ENCODE measurements around the gene SHF. TPM values are rescaled to one million over a fixed set of nuclear protein-coding genes. Genes with fewer than 3 reads are reported as not detected.

SHF gene
- total and polyA plus RNA-seq, 3 experiments from 2014 or later = 1.5 to 29.5 (median 25.4) TPM

DNA sequence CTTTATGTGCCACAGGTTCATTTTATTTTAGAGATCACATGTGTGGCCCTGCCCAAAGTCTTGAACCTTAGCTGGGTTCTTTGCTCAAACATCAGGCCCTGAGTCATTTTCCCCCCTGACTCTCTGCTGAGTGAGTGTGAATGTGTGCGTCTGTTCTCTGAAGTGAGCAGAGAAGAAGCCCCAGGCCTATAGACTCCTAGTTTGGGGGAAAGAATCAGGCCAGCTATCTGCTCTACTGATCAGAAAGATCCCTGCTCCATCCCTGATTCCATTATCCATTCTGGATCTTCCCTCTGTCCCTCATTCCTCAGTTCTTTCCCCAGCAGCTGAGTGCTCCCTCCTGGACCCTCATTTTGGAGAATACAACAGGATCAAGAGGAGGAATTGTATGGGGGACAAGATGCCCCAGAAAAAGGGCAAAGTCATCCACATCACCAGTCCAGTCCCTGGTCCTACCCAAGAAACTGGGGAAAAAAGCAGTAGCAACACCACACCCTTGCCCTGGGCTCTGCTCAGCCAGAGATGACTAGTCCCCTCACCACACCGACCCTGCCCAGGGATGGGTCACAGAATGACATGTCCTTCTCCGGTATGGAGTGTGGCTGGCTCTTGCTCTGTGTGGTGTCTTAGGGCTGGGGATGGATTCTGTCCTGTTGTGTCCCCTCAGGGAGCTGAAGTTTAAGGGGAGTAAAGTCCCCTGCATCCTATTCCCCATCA is 54.8 kb downstream of the SHF start:
- Mint-ChIP-seq H3K27ac (no peak overlapping the region), H3K36me3 (no peaks in the 10 kb centered on the region), H3K4me1 (peaks cover 11 to 24% (median 15%) of the 10 kb centered on the region in 3 donors), H3K9me3 (no peaks in the 10 kb centered on the region), H3K4me3 (no peak overlapping the region), H3K27me3 (peaks cover 44 to 63% of the 10 kb centered on the region in 2 donors)
- Histone ChIP-seq H3K27me3 (ENCODE audit: insufficient read depth, low read length, poor library complexity, severe bottlenecking) (peaks cover 28% of the 10 kb centered on the region), H3K36me3 (ENCODE audit: insufficient read depth, low read length) (no peaks in the 10 kb centered on the region), H3K9me3 (ENCODE audit: low read length) (no peaks in the 10 kb centered on the region), H3K27ac (ENCODE audit: low read depth, low read length) (no peak overlapping the region), H3K4me3 (ENCODE audit: low read length) (no peak overlapping the region), H3K4me1 (ENCODE audit: insufficient read depth, low read length) (no peaks in the 10 kb centered on the region)
- DNase-seq = no peak
- ChIA-PET POLR2A (interaction anchor here (0.6 kb wide), 1 partner anchor 59 kb away, joined by 5 read pairs; no protein-coding TSS in a partner anchor), CTCF (interaction anchor here (0.9 to 1.5 kb wide), 2 partner anchors 15 kb away, joined by 3 to 4 read pairs; no protein-coding TSS in a partner anchor)

DNA sequence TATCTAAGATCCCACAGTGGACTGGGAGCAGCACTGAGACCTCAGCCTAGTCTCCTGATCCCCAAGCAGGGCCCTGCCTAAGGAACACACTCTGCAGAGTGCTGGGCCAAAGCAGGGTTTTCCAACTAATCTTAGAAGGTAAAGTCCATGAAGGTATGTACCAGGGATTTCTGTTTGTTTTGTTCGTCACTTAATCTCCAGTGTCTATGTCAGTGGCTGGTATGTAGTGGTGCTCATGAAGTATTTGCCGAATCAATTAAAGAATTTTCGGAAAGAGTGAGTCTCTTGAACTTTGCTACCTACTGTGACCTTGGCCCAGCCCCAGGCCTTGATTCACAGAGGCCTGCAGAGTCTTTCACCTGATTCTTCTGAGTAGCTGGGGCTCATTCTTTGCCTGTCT is 56.3 kb downstream of the SHF start:
- peaks cover 11 to 23% (median 12%) of the 10 kb centered on the region in 3 donors for H3K4me1 Mint-ChIP-seq

DNA sequence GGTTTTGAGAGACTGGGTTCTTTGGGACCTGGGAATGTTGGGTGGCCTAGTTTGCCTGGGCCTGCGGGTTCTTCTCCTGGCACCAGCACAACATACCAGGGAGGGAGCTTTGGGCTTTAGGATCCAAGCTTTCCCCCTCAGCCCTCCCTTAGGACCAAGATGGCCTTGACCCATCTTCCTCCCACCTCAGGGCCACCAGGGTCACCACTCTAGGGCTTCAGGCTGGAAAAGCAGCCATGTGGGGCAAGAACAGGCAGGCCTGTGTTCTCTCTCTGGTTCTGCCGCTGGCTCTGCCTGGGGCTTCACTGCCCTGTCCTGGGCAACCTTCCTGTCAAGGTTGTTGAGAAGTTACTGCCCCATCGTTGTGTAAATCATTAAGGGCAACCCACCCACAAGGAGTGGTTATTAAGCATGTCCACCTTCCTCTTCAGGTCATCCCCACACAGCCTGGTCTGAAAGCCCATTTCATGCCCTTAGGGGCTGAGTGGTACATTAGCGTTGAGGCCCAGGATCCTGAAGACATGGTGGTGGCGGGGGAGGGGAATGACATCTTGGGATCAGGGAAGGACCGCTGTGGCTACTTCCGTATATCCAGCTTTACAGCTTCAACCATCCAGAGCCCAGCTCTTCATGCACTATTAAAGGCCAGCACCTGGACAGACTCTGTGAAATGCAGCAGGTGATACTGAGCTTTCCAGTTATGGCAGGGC is 57.3 kb downstream of the SHF start:
- Histone ChIP-seq H3K4me3 (ENCODE audit: low read length) (no peak overlapping the region), H3K27ac (ENCODE audit: low read depth, low read length) (no peak overlapping the region), H3K4me1 (ENCODE audit: insufficient read depth, low read length) (no peaks in the 10 kb centered on the region), H3K9me3 (ENCODE audit: low read length) (no peaks in the 10 kb centered on the region), H3K36me3 (ENCODE audit: insufficient read depth, low read length) (no peaks in the 10 kb centered on the region), H3K27me3 (ENCODE audit: insufficient read depth, low read length, poor library complexity, severe bottlenecking) (peaks cover 37% of the 10 kb centered on the region)
- H3K4me3 Mint-ChIP-seq = peak overlapping the region in 5 of 7 donors; percentile 5 to 30 (median 13)
- peaks cover 7 to 17% (median 9%) of the 10 kb centered on the region in 3 donors for H3K4me1 Mint-ChIP-seq
- POLR2A ChIA-PET = no interaction called here
- peaks cover 41 to 71% of the 10 kb centered on the region in 2 donors for H3K27me3 Mint-ChIP-seq
- CTCF ChIA-PET = interaction anchor here (1.0 to 2.8 kb wide), 3 partner anchors 9 to 36 kb away, joined by 4 to 10 read pairs (median 4); no protein-coding TSS in a partner anchor
- no peaks in the 10 kb centered on the region for H3K36me3 Mint-ChIP-seq
- H3K27ac Mint-ChIP-seq = no peak overlapping the region
- no peak for DNase-seq
- H3K9me3 Mint-ChIP-seq = no peaks in the 10 kb centered on the region

More for the DNA sequence above, 56.3 kb downstream of the SHF start:
- no peaks in the 10 kb centered on the region for H3K9me3 Mint-ChIP-seq
- H3K27me3 ChIP-seq (ENCODE audit: insufficient read depth, low read length, poor library complexity, severe bottlenecking) = peaks cover 33% of the 10 kb centered on the region
- no peak for DNase-seq
- no peaks in the 10 kb centered on the region for H3K4me1 ChIP-seq (ENCODE audit: insufficient read depth, low read length)
- no peak overlapping the region for H3K27ac ChIP-seq (ENCODE audit: low read depth, low read length)
- CTCF ChIA-PET = interaction anchor here (0.9 to 2.8 kb wide), 3 partner anchors 13 to 70 kb away, joined by 3 to 10 read pairs (median 4); no protein-coding TSS in a partner anchor
- POLR2A ChIA-PET = no interaction called here
- H3K27me3 Mint-ChIP-seq = peaks cover 42 to 66% of the 10 kb centered on the region in 2 donors
- no peaks in the 10 kb centered on the region for H3K9me3 ChIP-seq (ENCODE audit: low read length)
- H3K4me3 ChIP-seq (ENCODE audit: low read length) = no peak overlapping the region
- no peaks in the 10 kb centered on the region for H3K36me3 Mint-ChIP-seq
- H3K36me3 ChIP-seq (ENCODE audit: insufficient read depth, low read length) = no peaks in the 10 kb centered on the region
- no peak overlapping the region for H3K27ac Mint-ChIP-seq
- H3K4me3 Mint-ChIP-seq = no peak overlapping the region

DNA sequence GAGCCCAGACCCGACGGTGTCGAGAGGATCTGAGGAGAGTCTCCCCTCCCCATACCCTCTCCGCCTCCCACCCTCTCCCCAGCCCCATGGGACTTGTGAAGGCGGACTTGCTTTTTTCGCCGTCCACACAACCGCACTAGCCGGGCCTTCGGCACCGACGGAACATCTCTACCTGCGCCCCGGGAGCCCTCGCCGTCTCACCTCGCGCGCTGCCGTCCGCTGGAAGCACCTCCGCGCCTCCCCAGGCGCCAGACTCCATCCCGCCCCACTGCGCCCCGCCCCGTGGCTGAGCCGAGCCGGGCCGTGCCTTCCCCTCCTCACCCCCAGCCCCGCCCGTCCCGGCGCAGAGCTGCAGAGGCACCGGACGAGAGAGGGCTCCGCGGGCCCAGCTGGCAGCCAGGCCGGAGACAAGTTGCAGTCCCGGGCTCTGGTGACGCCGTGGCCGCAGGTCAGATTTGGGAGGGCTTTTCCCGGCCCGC is 58.1 kb downstream of the SHF start, which contains the start of the genes DUOX1 and DUOXA1:
Gene DUOX1 (plus strand): TSS at position 344 of the 479 bp plus-strand sequence. CDS start 1,973 bp downstream, outside the sequence.
Gene DUOXA1 (minus strand): TSS at position 229 of the 479 bp plus-strand sequence. CDS start 6,865 bp downstream, outside the sequence.
- Histone ChIP-seq H3K9me3 (ENCODE audit: low read length) (no peaks in the 10 kb centered on the region), H3K4me1 (ENCODE audit: insufficient read depth, low read length) (no peaks in the 10 kb centered on the region), H3K27me3 (ENCODE audit: insufficient read depth, low read length, poor library complexity, severe bottlenecking) (peaks cover 33% of the 10 kb centered on the region), H3K27ac (ENCODE audit: low read depth, low read length) (no peak within 1 kb of the TSS), H3K4me3 (ENCODE audit: low read length) (no peak within 1 kb of the TSS), H3K36me3 (ENCODE audit: insufficient read depth, low read length) (no peaks in the 10 kb centered on the region)
- peak in 1 of 5 donors; percentile 4 for DNase-seq
- Mint-ChIP-seq H3K27ac (no peak within 1 kb of the TSS), H3K4me3 (peak within 1 kb of the TSS in 6 of 7 donors; percentile 8 to 65 (median 23)), H3K27me3 (peaks cover 44 to 75% of the 10 kb centered on the region in 2 donors), H3K9me3 (no peaks in the 10 kb centered on the region), H3K36me3 (no peaks in the 10 kb centered on the region), H3K4me1 (peaks cover 3 to 13% (median 6%) of the 10 kb centered on the region in 3 donors)
- POLR2A ChIA-PET = no interaction called here
- CTCF ChIA-PET = interaction anchor here (1.0 to 2.8 kb wide), 2 partner anchors 9 to 12 kb away, joined by 4 to 10 read pairs; no protein-coding TSS in a partner anchor

DNA sequence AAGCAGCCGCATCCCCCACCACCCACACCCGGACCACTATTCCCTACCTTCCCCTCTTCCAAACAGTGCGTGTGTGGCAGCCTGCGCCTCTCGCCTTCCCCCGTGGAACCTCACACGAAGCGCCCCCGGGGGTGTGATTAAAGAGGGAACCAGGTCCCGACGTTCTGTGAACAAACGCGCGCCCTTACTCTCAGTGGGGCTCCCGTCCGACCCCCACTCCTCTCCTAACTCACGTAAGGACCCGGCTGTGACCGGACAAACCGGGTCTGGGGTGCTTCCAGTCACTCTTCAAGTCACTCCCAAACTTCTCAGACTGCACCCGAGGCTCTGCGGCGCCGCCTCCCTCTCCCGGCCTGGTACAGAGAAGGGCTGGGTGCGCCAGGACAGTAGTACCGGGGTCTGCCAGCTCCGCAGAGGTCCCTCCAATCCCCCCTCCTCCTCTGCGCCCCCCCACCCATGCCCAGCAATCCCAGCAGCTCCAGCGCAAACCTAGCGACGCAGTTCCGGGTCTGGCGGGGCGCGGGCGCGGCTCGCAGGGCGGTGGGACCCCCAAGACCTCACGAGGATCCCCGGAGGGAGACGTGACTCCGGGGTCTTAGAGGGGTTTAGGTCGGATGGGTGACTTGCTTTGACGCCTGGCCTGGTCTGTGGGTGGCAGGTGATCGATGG is 58.7 kb downstream of the SHF start:
- Mint-ChIP-seq H3K36me3 (no peaks in the 10 kb centered on the region), H3K9me3 (no peaks in the 10 kb centered on the region), H3K4me1 (peaks cover 0 to 8% (median 4%) of the 10 kb centered on the region in 3 donors), H3K27ac (no peak overlapping the region), H3K4me3 (peak overlapping the region in 3 of 7 donors; percentile 22 to 65 (median 24)), H3K27me3 (peaks cover 39 to 75% of the 10 kb centered on the region in 2 donors)
- no peak for DNase-seq
- ChIA-PET CTCF (interaction anchor here (2.8 kb wide), 1 partner anchor 11 kb away, joined by 10 read pairs; no protein-coding TSS in a partner anchor), POLR2A (no interaction called here)
- no peak overlapping the region for H3K27ac ChIP-seq (ENCODE audit: low read depth, low read length)
- H3K4me3 ChIP-seq (ENCODE audit: low read length) = no peak overlapping the region
- H3K27me3 ChIP-seq (ENCODE audit: insufficient read depth, low read length, poor library complexity, severe bottlenecking) = peaks cover 28% of the 10 kb centered on the region
- H3K4me1 ChIP-seq (ENCODE audit: insufficient read depth, low read length) = no peaks in the 10 kb centered on the region
- no peaks in the 10 kb centered on the region for H3K9me3 ChIP-seq (ENCODE audit: low read length)
- H3K36me3 ChIP-seq (ENCODE audit: insufficient read depth, low read length) = no peaks in the 10 kb centered on the region

DNA sequence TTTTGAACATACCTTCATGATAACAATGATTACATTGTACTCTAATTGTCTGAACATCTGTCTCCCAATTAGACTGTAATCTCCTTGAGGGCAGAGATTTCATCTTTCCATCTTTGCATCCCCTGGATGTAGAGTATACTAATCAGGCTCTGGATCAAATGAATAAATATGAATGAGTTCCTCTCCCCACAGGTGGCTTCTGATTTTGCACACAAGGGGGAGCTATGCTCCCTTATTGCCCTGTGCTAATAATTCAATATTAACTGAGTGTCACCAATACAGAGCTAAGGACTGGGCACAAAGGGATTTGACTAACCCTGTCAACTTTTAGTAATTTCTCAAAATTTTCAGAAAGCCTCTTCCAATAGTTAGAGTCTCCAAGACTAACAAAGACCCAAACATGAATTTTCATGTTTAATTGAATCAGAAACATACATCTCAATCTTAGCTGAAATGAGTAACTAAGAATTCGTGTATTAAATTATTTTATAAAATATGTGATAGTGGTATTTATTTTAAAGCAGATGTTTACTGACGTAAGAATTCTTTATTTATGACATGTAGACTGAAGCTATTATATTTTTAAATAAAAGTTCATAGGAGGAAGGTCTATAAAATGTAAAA is 61.1 kb downstream of the SHF start:
- peaks cover 0 to 8% (median 4%) of the 10 kb centered on the region in 3 donors for H3K4me1 Mint-ChIP-seq
- Histone ChIP-seq H3K4me3 (ENCODE audit: low read length) (no peak overlapping the region), H3K27ac (ENCODE audit: low read depth, low read length) (no peak overlapping the region), H3K4me1 (ENCODE audit: insufficient read depth, low read length) (no peaks in the 10 kb centered on the region), H3K27me3 (ENCODE audit: insufficient read depth, low read length, poor library complexity, severe bottlenecking) (peaks cover 28% of the 10 kb centered on the region), H3K36me3 (ENCODE audit: insufficient read depth, low read length) (no peaks in the 10 kb centered on the region), H3K9me3 (ENCODE audit: low read length) (no peaks in the 10 kb centered on the region)
- POLR2A ChIA-PET = interaction anchor here (1.0 kb wide), 1 partner anchor 41 kb away, joined by 4 read pairs; no protein-coding TSS in a partner anchor
- CTCF ChIA-PET = interaction anchor here (0.8 to 1.6 kb wide), 6 partner anchors 8 to 276 kb away, joined by 3 to 14 read pairs (median 4); a partner anchor contains a TSS
- H3K9me3 Mint-ChIP-seq = no peaks in the 10 kb centered on the region
- no peaks in the 10 kb centered on the region for H3K36me3 Mint-ChIP-seq
- no peak overlapping the region for H3K27ac Mint-ChIP-seq
- H3K4me3 Mint-ChIP-seq = no peak overlapping the region
- DNase-seq = peak in 4 of 5 donors; percentile 28 to 55 (median 34)
- H3K27me3 Mint-ChIP-seq = peaks cover 28 to 69% of the 10 kb centered on the region in 2 donors

DNA sequence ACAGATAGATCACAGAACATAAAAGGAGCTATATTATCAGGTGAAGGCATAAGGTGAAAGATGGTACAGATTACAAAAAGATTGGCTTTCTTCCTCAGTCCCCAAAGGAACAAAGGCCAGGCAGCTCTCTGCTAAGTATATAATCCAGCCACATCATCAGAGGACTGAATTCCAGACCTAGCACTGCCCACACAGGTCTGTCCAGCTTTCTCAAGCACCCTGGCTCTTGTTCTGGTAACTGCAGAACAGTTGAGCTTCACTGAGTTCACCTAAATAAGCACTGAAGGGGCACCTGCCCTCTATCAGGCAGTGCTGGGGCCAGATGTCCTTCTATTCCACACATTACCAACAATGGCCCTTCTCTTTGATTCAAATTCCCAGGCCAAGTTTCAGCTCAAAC is 64.4 kb downstream of the SHF start:
- CTCF ChIA-PET = interaction anchor here (1.0 to 1.1 kb wide), 2 partner anchors 9 to 276 kb away, joined by 3 to 4 read pairs; partner anchors contain the start of genes DUOX2 and DUOXA2
- Histone ChIP-seq H3K4me1 (ENCODE audit: insufficient read depth, low read length) (no peaks in the 10 kb centered on the region), H3K9me3 (ENCODE audit: low read length) (no peaks in the 10 kb centered on the region), H3K27me3 (ENCODE audit: insufficient read depth, low read length, poor library complexity, severe bottlenecking) (peaks cover 23% of the 10 kb centered on the region), H3K4me3 (ENCODE audit: low read length) (no peak overlapping the region), H3K27ac (ENCODE audit: low read depth, low read length) (no peak overlapping the region), H3K36me3 (ENCODE audit: insufficient read depth, low read length) (no peaks in the 10 kb centered on the region)
- H3K36me3 Mint-ChIP-seq = no peaks in the 10 kb centered on the region
- H3K9me3 Mint-ChIP-seq = no peaks in the 10 kb centered on the region
- H3K4me3 Mint-ChIP-seq = no peak overlapping the region
- no peak overlapping the region for H3K27ac Mint-ChIP-seq
- peaks cover 18 to 72% of the 10 kb centered on the region in 2 donors for H3K27me3 Mint-ChIP-seq
- no peak for DNase-seq
- peaks cover under 1 to 1% (median under 1%) of the 10 kb centered on the region in 3 donors for H3K4me1 Mint-ChIP-seq
- POLR2A ChIA-PET = no interaction called here

All from CD8-positive, alpha-beta memory T cell (primary cell).